Measurements from ENCODE around the gene P2RY8.
"Not testable (repeated sequence)": the region's sequence is repeated elsewhere in the genome, so short reads cannot be mapped to it uniquely, and the experiment has no call there.

Gene P2RY8, protein sequence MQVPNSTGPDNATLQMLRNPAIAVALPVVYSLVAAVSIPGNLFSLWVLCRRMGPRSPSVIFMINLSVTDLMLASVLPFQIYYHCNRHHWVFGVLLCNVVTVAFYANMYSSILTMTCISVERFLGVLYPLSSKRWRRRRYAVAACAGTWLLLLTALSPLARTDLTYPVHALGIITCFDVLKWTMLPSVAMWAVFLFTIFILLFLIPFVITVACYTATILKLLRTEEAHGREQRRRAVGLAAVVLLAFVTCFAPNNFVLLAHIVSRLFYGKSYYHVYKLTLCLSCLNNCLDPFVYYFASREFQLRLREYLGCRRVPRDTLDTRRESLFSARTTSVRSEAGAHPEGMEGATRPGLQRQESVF

DNA sequence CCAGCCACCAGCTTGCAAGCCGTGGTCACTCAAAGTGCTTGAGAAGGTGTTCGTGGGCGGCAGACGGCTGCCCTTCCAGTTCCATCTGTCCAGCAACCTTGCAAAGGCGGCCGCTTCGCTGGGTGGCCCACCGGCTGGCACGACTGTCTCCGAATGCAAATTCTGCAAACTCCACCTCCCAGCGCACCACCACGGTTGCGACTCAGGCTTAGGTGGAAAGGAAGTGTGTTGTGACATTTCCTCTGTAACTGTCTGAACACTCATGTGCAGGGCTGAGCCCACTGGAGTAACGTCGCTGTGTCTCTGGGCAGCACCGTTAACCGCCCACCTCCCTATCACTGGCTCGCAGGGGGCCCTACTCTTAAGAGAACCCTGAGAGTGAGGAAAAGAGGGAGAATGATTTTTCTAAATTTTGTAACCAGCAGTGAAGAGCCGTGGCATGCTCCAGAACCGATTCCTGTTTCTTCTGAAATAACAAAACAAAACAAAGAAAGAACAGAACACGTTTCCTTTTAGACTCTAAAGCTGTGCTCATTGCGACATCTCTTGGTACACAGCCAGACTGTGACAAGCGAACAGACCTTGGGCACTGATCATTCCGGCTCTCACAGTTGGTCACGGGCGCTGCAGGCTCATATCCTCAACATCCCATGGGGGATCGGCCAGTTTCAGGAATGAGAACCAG, at the start of gene P2RY8:
Gene P2RY8, minus strand, starts transcription at position 155 of the 685 bp plus-strand sequence. CDS start 70,627 bp downstream, outside the sequence.
- peak; percentile 83 for DNase-seq (ENCODE audit: low spot score)

DNA sequence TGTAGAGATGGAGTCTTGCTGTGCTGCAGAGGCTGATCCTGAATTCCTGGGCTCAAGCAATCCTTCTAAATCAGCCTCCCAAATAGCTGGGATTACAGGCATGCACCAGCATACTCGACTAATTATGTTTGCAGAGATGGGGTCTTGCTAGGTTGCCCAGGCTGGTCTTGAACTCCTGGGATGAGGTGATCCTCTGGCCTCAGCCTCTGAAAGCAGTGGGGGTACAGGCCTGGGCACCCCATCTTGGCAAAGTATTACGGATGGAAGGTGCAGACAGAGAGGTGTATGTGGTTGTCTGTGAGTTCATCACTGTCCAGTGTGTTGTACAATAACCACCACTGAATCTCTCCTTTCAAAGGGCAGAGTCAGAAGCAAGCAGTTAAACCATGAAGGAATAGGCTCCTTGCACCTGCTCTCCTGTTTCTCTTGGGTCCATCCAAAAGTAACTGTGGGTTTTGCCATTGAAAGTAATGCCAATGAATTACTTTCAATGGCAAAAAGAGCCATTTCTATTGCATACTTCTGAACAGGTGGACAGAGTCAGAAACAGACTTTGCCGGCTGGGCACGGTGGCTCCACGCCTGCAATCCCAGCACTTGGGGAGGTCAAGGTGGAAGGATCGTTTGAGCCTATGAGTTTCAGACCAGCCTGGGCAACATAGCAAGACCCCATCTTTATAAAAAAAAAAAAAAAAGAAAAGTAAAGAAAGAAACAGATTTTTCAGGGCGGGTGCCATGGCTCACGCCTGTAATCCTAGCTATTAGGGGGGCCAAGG, 47.4 kb upstream of the P2RY8 start:
- DNase-seq (ENCODE audit: low spot score): no peak

DNA sequence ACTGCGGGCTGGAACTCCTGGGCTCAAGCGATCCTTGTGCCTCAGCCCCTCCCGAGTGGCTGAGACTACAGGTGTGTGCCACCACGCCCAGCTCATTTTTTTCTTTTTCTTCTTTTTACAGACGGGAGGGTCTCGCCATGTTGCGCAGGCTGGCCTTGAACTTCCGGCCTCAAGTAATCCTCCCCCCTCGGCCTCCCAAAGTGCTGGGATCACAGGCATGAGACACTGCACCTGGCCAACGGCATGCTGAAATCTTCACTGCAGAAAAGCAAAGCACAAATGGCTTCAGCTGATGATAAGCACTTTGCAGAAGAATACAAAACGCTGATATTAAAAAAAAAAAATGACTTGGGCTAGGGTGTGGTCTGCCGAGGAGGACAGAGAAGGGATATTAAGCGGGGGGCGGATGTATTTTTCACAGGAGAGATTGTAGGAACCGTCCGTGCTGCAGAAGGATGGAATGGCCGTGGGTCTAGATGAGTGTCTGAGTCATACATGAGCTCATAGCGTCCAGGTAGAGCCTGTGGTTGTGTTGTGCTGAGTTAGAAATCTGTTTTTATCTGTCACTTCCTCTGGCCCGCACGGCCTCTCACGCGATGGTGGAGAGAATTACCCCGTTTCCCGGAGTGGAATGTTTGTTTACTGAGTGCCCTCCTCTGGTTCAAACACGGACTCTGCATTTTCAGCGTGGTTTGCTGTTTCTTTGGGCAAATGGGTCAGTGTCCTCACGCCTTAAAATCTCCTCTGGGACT, 45.9 kb upstream of the P2RY8 start:
- DNase-seq (ENCODE audit: low spot score): peak; percentile 82

DNA sequence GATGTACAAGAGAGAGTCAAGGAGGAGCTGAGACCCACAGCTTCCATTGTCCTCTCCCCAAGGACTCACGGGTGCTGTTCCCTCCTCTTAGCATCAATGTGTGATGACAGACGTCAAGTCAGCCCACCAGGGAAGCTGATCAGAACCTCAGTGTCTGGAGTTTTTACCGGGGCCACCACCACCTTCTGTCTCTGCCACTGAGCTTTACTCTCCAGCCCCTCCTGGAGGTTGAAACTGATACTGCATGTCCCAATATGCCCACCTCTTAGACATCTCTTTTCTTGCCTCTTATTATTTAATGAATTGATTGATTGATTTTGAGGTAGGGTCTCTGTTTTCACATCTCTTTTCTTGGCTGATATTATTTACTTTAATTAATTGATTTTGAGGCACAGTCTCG, 44.1 kb upstream of the P2RY8 start:
- peak; percentile 80 for DNase-seq (ENCODE audit: low spot score)

DNA sequence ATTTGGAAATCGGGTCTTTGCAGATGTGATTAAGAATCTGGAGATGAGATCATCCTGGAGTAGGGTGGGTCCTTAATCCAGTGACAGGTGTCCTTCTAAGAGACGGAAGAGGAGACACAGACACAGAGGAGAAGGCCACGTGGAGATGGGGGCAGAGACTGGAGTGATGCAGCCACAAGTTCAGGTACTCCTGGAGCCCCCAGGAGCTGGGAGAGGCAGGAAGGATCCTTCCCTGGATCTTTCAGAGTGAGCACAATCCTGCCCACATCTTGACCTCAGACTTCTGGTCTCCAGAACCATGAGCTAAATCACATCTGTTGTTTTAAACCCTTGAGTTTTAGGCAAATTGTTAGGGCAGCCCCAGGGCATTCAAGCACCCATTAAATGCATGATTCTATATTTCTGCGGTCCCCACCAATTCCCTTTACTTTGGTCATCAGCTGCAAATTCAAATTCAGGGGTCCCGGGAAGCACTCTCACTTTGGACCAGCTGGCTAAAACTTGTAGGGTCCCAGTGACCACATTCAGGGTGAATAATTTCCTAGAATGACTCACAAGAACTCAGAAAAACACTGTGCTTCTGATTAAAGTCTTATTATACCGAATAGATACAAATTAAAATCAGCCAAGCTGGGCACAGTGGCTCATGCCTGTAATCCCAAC, 41.7 kb upstream of the P2RY8 start:
- no peak for DNase-seq (ENCODE audit: low spot score)

DNA sequence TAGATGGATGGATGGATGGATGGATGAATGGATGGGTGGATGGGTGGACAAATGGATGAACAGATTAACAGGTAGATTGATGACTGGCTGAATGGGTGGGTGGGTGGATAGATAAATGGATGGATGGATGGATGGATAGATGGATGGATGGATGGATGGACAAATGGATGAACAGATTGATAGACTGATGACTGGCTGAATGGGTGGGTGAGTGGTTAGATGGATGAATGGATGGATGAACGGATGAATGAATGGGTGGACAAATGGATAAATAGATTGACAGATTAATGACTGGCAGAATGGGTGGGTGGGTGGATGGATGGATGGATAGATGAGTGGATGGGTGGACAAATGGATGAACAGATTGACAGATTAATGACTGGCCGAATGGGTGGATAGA, 40.9 kb upstream of the P2RY8 start:
- no peak for DNase-seq (ENCODE audit: low spot score)

DNA sequence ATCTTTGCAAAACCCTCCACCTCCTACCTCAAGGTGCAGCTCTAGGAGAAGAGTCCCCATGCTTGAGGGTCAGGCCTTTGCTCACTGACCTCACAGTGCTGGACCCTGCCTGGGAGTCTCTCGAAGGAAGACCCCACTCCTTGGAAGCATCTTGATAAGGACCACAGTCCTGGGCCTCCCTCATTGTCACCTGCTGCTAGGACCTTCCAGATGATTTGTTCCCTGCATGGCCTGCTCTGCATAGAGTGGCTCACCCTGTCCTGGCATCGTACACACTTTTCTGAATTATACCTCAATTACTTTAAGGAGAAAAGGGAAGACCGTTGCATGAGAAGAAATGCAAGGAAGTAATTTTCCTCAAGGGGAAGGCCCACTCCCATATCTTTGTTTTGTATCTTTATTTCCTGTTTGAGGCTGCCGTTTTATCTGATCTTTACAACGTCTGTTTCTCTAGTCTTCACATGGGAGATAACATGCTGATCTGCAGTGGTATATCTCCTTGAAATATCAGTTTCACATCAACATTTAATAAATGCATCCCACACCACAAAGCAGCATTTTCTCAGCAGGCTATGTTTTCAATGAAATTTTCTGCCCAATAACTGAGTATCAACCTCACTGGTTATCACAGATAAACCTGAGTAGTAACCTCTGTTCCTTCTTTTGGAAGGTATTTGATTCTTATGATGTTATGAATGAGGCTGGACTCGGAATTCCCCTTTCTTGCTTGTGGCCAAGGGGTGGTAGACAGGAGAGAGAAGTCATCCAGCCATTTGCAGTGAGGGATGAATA, 39.4 kb upstream of the P2RY8 start:
- DNase-seq (ENCODE audit: low spot score): no peak

DNA sequence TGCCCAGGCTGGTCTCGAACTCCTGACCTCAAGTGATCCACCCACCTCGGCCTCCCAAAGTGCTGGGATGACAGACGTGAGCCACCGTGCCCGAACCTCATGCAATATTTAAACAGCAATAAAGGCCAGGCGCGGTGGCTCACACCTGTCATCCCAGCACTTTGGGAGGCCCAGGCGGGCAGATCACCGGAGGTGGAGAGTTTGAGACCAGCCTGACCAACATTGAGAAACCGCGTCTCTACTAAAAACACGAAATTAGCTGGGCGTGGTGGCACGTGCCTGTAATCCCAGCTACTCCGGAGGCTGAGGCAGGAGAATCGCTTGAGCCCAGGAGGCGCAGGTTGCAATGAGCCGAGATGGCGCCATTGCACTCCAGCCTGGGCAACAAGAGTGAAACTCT, 37.2 kb upstream of the P2RY8 start:
- DNase-seq (ENCODE audit: low spot score): not testable (repeated sequence)

DNA sequence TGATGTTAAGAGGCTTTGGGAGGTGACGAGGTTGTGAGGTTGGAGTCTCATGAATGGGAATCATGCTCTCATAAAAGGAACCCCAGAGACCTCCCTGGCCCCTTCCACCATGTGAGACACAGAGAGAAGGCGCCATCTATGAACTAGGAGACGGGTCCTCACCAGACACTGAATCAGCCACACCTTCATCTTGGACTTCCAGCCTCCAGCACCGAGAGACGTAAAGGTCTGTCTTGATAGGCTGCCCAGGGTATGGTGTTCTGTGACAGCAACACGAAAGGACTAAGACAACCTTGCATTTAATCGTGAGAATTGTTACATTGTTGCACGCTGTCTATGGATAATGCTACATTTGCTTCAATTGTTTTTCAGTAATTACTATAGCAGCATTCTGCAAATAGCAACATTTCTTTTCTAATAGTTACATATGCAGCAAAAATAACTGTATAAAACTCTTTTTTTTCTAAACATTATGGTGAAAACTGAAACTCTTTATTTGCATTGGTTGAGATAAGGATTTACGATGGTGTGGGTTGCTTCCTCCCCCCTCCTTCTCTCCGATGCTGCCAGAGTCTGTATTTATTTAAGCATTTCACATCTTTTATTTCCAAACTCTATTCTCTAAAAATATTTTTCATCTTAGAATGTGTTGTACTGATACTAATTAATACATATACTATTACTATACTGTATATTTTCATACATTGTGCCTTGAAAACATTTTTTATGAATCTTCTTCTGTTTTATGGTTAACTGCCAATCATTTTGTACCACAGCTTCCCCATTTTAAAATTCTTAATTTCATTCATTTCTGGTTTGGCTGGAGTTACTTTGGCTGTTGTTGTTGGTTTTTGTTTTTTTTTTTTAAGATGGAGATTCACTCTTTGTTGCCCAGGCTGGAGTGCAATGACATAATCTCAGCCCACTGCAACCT, 28.0 kb upstream of the P2RY8 start:
- DNase-seq (ENCODE audit: low spot score): no peak

DNA sequence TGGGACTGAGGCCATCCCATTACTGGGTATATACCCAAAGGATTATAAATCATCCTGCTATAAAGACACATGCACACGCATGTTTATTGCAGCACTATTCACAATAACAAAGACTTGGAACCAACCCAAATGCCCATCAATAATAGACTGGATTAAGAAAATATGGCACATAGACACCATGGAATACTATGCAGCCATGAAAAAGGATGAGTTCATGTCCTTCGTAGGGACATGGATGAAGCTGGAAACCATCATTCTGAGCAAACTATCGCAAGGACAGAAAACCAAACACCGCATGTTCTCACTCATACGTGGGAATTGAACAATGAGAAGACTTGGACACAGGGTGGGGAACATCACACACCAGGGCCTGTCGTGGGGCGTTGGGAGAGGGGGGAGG, 27.1 kb upstream of the P2RY8 start:
- not testable (repeated sequence) for DNase-seq (ENCODE audit: low spot score)

DNA sequence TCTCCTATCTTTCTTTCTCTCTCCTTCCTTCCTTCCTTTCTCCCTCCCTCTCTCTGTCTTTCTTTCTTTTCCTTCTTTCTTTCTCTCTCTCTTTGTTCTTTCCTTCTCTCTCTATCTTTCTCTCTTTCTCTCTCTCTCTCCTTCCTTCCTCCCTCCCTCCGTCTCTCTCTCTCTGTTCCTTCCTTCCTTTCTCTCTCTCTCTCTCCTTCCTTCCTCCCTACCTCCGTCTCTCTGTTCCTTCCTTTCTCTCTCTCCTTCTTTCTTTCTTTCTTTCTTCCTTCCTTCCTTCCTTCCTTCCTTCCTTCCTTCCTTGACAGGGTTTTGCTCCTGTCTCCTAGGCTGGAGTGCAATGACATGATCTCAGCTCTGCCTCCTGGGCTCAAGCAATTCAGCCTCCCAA, 24.2 kb upstream of the P2RY8 start:
- DNase-seq (ENCODE audit: low spot score): no peak

DNA sequence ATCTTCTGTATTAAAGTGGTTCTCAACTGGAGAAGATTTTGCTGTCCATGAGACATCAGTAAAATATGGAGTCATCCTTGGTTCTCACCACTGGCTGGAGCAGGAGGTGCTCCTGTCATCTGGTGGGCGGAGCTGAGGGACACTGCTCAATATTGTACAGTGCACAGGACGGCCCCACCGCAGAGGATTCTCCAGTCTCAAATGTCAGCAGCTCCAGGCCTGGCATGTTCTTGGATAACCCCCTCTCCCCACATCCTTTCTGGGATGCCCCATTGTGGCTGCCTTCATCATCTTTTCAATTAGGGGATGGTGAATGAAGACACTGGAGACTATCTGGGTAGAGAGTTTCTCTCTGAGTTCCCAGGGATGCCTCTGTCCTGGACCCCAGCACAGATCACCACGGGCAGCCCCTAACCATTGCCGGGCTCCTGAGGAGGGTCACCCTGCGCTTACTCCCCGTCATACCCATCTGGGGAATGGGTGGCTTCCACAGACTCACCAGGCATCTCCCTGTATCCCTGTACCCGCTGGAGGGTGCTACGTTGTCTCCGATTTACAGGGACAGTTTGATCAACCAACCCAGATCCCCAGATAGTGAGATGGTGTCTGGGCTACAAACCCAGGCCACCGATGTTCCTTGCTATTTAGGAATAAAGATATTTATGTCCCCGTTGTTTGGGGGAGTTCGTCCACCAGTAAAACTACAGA, 21.9 kb upstream of the P2RY8 start:
- DNase-seq (ENCODE audit: low spot score): no peak

DNA sequence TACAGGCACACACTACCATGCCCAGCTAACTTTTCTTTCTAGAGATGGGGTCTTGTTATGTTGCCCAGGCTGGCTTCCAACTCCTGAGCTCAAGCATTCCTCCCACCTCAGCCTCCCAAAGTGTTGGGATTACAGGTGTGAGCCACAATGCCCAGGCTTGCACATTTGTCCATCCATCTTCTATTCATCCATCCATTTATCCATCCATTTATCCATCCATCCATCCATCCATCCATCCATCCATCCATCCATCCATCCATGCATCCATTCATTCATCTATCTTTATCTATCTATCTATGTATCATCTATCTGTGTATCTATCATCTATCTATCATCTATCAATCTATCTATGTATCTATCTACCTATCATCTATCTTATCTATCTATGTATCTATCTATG, 20.5 kb upstream of the P2RY8 start:
- DNase-seq (ENCODE audit: low spot score): not testable (repeated sequence)

DNA sequence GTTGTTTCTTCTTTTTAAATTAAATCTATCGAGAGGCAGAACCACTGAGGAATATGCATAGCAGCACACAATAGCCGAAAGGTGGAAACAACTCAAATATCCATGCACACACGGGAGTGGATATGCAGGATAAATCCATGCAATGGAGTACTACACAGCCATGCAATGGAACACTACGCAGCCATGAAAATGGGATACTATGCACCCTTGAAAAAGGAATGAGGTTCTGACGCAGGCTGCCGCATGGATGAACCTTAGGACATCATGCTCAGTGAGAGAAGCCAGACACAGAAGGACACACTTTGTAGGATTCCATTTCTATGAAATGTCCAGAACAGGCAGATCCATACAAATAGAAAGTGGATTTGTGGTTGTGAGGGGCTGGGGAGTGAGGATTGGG, 18.4 kb upstream of the P2RY8 start:
- DNase-seq (ENCODE audit: low spot score): no peak

DNA sequence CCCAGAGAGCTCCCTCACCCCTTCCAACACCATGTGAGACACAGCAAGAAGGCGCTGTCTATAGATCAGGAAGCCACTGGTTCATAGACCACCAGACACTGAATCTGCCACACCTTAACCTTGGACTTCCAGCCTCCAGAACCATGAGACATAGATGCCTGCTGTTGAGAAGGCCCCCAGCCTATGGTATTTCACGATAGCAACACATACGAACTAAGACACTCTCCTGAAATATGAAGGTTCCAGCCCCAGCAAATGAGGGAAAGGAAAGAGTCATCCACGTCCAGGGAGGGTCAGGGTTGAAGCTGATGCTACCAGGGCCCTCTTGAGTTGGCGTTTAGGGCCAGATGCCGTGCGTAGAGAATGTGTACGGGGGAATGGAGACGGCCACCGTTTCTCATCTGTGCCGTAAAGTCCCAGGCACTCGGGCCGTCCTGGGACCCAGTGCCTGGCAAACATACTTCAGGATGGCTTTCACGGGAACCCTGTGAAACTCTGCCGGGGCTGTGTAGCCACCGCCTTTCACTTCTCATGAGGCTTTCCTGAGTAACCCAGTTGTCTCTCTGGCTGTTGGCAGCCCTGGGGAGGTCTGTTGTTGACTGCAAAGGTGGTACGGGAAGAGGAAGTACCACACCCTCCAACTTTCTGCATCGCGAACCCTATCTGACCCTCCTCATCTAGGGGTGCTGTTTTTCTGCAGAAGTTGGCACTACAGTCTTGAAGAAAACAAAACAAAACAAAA, 17.7 kb upstream of the P2RY8 start:
- DNase-seq (ENCODE audit: low spot score): no peak

DNA sequence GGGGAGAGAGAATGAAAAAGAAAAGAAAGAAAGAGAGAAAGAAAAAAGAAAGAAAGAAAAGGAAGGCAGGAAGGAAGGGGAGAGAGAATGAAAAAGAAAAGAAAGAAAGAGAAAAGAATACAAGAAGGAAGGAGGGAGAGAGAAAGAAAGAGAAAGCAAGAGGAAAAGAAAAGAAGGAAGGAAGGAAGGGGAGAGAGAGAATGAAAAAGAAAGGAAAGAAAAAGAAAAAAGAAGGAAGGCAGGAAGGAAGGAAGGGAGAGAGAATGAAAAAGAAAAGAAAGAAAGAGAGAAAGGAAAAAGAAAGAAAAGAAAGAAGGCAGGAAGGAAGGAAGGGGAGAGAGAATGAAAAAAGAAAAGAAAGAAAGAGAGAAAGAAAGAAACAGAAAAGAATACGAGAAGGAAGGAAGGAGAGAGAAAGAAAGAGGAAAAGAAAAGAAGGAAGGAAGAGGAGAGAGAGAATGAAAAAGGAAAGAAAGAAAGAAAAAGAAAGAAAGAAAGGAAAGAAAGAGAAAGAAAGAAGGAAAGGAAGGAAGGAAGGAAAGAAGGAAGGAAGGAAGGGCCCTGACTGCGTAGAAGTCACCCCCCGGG, 15.1 kb upstream of the P2RY8 start:
- DNase-seq (ENCODE audit: low spot score): no peak

DNA sequence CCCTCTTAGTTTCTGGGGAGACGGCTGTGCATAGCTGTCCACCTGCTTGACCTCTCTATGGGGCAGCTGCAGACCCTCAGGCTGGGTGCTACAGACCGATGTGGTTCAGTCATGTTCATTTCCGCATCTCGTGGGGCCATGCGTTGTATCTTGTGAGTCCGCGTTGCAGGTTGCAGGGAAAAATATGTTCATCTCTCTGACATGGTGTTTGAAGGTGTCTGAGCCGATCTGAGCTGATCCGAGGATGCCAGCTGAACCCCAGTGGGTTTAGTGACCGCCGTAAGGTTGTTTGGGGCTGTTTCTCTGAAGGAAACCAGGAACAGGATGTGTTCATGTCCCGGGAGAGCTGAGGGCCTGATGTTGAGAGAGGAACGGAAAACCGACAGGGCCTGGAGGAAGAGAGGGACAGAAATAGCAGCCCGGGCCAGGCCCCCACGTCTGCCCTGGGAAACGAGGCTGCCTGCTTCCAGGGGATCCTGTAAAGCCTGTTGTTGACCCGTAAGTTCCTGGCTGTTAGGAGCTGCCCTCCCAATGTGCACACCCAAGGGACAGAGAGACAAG, 9.8 kb upstream of the P2RY8 start:
- peak; percentile 35 for DNase-seq (ENCODE audit: low spot score)
